HG02623 (cell line): ENCODE data around the gene C16orf86.

Source experiments
- ATAC-seq: cut with Tn5 transposase; IDR thresholded peaks from one replicate; pipeline ENCODE4 v1.9.1; 2021; ENCODE audit warnings: moderate library complexity; ENCODE audit not compliant: unreplicated experiment

Gene C16orf86

DNA sequence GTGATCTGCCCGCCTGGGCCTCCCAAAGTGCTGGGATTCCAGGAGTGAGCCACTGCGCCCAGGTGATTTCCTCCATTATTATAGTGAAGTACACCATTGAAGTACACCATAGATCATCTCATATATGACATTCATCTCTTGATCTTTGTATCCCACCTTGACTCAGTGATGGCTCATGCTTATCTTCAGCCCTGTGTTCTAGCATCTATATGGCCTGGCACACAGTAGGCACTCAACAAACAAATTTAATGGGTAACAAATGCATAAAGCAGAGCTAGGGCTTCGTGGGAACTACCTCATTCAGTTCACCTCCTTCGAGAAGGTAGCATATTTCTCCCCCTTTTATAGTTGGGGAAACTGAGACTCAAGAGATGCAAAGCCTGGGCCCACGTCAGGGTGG lies 1.0 kb upstream of the C16orf86 start:
- no peak for ATAC-seq

DNA sequence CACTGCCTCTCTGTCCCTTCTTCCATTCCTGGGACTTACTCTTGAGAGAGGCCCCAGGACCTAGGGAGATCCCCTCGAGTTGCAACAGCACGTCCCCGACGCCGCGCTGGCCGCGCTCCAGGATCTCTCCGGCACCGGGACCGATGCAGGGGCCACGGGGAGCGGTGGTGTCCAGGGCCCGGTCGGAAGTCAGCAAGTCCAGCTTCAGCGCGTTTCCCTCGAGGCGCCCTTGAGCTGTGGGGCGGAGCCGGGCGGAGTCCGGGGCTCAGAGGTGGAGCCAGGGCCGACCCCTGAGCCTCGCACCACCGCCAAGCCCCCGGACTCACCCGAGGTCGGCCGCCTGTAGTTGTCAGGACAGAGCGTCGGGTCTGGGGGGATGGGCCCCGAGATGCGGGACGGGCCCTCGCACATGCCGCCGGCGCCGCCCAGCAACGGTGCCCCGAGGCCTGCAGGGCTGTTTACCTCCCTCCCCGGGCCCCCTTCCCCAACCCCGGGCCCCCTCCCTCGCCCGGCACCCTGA lies 522 bp upstream of the C16orf86 start:
- no peak for ATAC-seq

DNA sequence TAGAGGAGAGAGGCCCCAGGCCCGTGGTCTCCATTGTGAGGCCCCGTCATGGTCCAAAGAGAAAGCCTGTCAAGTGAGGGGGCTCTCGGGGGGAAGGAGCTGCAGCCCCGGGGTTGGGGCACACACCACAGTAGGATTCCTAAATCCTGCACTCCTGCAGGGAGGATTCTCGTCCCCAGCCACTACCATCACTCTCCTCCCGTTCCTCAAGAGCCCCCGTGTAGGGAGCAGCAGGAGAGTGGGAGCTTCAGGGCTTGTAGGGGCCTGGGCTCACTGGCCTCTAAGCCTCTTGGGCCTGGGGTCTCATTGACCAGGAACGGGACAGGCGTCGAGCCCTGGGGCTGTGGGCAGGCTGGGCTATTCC lies 821 bp downstream of the C16orf86 start:
- ATAC-seq, result no peak

DNA sequence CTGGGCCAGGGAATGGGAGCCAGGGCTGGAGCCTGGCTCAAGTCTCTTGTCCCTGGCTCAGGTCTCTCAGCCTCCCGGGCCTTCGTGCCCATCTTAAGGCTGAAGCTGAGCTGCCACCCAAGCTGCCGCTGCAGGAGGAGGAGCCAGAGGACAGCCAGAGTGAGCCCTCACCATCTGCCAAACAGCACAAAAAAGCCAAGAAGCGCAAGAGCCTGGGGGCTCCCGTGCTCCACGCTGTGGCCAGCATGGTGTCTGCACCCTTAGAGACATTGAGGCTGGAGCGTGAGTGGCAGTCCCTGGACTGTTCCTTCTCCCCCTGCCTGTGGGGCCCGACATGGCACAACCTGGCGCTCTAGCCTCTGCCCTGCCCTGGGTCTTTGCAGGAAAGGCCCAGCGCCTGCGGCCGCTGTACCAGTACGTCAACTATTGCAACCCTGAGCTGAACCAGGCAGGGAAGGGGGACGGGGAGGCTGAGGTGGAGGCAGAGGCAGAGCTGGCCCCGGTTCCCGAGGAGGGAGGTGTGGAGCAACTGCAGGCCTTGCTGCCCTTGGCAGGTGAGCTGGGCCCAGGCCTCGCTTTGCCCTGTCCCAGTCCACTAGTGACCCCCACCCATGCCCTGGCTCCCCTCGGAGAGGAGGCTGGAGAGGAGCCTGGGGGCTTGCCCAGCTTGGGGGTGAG lies 1.3 kb downstream of the C16orf86 start:
- peak; percentile 56 for ATAC-seq

DNA sequence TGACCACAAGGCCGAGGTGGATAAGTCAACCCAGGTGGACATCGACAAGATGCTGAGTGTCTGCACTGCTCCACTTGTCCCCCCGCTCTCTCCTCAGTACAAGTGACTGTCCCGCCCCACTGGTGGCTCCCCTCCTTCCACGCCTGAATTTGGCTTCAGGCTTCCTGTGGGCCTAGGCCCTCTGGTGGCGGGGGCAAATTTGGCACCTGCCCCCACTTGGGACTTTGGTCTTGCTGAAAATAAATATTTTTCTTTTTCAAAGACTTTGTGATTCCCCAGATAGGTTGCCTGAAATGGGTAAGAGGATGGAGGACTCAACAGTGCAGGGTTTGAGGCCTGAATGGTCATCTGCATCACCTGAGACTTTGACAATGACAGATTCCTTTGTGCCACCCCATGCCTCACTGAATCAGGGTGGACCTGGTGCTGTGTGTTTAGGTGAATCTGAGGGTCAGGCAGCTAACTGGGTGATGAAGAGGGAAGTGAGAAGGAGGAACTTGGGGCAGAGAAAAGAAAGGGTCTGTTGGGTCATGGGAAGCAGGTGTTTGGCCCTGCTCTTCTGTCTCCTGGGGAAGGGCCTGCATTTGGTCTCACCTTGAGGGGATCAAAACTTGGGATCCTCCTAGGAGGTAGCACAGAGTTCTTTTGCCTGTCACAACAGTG lies 2.0 kb downstream of the C16orf86 start:
- ATAC-seq, result no peak

DNA sequence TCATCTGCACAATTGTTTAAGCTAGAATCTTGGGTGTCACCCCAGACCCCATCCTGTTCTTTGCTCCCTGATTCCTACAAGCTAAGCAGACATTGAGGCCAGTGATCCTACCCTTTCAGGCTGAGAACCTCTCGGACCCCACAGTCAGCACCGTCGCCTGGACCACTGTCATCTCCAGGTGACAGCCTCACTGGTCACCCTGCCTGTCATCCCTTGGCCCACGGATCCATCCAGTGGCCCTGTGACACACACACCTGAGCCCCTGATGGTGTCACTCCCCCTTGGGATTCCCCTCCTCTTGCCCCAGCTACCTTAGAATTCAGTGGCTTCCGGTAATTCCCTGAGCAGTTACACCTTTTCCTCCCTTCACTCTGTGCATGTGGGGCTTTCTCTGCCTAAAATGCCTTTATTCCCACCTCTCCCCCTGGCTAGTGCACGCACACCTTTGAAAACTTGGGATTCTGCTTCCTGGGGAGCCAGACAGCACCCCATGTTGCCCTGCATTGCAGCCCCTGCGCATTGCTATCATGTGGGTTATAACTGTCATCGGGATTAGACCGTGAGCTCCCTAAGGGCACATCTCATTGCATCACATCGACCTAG lies 3.0 kb downstream of the C16orf86 start:
- no peak for ATAC-seq

DNA sequence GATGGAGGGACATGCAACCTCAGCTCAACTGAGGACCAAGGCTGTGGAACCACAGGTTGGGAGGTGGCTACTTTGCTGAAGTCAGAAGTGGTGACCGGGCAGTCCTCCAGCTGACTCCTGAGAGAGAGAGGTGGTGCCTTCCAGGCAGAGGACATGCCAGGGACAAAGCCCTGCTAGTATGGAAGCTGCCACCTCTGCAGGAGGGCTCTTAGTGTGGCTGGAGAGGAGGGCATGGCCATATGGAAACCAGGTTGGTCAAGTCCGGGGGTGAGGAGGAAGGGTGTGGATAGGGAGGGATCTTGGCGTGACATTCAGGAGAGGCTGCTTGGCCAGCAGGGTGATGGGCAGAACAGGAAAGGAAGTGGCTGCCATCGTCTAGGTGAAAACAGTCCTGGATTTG lies 5.7 kb downstream of the C16orf86 start:
- ATAC-seq, result no peak

DNA sequence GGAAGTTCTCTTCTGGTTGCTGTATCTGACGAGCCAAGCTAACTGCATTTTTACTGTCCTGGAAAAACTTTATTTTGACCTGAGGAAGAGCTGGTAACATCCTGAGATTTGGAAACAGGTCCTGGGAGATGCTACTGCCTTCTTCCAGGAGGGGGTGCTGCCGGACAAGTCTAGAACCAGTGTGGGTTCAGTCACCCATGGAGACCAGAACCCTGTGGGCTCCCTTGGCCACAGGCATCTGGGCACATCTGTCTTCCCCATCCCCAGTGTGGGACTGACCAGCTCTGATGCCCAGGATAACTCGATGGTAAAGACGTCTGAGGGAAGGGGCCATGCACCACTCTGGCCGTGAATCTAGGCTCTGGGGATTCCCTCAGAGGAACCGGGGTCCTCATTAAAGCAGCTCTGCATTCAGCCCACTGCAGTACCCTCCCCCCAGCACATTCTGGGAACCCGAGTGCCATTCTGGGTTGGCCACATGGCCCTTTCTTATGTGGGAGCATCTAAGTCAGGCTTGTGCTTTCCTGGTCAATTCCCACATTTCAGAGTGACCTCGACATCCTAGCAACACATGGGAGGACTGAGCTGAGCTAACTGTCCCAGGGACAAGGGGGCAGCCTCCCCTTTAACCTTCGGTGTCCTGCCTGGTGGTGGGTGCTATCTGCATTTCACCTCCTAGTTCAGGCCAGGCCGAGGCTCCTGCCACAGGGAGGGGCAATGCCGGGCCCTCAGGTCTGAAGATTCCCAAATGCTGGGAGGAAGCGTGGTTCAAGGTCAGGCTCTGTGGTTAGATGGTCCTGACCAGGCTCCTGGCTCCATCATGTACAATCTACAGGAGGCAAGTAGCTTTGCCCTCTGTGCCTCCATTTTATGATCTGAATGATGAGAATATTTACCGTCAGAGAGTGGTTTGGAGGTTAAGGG lies 6.4 kb downstream of the C16orf86 start:
- ATAC-seq, result no peak

DNA sequence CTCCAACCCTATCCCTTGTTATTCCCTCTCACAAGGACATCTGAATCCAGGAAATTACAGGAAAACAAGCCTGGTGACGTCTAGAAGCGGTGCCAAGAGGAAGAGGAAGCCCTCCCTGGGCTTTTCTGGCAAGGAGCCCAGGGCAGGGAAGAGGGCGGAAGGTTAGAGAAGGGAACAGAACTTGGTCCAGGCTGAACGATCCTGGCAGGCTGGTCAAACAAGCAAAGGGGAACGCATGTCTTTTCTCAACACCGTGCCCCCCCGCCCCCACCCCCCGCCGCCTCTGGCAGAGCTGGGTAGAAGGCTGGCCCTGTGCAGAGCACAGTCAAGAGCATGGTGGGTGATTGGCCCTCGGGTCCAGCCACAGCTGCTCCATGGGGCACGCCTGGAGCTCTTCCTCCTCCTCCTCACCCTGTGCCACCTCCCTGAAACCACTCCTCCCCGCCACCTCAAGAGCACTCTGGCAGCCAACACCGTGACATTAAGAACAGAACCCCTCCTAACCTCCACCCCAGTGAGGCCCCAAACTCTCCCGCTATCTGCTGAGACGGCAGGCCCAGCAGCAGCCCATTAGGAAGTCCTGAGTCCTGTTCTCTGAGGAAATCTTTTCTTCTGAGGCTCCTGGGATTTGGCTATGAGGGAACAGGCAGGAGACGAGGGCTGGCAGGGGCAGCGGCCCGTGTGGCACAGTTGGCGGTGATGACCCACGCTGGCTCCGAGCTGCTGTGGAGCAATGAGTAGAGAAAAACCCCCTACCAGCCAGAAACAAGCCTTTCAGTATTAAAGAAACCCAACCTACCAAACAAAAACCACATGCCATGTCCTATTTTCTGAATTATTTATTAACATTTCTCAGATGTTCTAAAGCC lies 7.3 kb downstream of the C16orf86 start:
- no peak for ATAC-seq

DNA sequence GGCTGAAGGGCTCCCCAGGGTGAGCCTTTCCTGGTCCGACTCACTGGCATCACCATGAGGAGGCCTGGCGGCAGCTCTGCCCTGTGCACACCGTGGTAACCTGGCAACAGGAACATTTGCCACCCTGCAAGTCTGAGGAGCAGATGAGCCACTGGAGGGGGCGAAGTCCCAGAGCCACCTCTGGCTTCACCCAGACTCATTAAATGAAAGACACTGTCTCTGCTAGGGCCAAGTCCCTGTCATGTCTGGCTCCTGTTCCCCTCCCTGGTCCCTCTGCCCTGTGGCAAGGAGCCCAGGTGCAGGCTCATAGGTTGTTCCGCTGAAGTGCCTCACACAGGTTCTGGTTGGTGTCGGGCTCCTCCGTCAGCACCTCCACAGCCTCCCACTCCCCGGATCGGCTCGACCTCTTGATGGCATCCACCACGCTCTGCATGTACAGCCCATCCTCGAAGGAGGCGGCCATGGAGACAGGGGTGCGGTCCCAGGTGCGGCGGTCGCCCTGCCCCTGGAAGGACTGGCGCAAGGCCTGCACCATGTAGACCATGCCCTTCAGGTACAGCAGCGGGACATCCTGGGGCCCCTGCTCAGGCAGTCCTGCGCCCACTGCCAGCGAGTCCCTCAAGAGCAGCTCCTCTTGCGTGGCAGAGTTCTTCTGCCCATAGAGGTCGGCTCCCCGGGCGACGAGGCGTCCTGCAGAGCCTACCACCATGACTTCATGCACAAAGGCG lies 8.4 kb downstream of the C16orf86 start:
- no peak for ATAC-seq

DNA sequence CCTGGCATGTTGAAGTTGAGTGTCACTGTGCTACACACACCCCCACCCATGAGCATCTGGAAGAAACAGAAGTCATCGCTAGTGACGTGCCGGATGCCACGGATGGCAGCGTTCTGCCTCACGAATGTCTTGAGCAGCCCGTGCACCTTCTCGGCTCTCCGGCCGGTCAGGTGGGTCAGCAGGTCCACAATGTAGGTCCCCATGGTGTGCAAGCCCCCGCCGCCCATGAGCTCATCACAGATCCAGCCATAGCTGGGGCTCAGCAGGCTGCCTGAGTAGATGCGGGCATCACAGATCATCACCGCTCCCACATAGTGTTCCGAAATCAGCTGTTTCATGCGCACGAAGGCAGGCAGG lies 8.9 kb downstream of the C16orf86 start:
- no peak for ATAC-seq

DNA sequence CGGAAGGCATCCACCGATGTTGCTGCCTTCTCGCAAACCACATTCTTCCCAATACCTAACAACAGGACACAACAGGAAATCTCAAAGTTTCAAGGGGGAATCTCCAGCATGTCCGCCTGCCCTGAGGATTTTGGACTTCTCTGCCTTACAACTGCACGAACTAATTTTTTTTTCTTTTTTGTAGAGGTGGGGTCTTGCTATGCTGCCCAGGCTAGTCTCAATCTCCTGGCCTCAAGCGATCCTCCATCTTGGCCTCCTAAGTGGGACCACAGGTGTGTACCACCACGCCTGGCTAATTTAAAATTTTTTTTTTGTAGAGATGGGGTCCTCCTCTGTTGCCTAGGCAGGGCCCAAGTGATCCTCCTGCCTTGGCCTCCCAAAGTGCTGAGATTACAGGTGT lies 9.4 kb downstream of the C16orf86 start:
- no peak for ATAC-seq

DNA sequence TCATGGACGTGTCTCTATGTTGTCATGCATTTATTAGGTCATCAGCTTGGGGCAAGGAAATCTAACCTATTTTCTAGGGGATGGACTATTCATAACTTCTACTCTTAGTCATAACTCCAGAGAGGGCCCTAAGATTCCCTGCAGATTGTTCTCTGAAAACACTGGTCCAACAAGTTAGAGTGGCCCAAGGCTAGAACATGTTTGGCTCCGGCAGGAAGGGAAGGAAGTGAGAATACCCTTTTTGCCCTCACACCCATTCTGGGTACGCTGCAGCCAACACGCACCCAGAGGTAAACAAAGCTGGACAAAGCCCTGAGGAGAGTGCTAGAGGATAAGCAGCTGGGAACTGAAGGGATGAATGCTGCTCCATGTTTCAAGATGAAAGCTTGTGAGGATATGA lies 9.9 kb downstream of the C16orf86 start:
- ATAC-seq, result no peak

DNA sequence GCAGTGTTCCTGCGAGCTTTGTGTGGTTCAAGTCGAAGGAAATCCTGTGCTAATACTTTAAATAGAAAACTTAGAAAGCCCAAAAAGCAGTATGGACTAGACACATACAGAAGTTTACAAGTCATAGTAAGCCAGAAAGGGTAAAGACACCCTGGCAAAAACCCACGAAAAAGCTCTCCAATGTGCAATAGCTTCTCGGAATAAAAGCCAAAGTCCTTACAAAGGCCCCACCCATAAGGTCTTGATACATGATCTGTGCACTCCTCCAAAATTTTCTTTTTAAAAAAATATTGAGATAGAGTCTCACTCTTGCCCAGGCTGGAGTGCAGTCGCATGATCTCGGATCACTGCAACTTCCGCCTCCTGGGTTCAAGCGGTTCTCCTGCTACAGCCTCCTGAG lies 10.3 kb downstream of the C16orf86 start:
- no peak for ATAC-seq

DNA sequence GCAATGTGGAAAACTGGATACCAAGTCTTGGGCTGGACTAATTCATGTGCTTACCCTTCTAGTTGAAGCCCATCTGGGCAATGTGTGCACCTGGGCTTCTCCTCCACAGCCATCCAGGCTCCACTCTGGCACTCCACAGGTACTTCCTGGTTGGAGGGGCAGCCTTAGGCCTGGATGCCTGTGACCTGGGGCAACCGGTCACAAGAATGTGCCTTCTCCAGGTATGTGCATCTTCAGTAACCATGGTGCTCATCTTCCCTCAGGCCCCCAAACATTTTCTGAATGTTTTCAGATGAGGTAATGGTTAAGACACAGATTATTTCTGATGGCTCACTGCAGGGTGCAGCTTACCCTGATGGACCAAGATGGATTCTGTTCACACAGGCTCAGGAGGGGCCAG lies 11.1 kb downstream of the C16orf86 start:
- no peak for ATAC-seq

DNA sequence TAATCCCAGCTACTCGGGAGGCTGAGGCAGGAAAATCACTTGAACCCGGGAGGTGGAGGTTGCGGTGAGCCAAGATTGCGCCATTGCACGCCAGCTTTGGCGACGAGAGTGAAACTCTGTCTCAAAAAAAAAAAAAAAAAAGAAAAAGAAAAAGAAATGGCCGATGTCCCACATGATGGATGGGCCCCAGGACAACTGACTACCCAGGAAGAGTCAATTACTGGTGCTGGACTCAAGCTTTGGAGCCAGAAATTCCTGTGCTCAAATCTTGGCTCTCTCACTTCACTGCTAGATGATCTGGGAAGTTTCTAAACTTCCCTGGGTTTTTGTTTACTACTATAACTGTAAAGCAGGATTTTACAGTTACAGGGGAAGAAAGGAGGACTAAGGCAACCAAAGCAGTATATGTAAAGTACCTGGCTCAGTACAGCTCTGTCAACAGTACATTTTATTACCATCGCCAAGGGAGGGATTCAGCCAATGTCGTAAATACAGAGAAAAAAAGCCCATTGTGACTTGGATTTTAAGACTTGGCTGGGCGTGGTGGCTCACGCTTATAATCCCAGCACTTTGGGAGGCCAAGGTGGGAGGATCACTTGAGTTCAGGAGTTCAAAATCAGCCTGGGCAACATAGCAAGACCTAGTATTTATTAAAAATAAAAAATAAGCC lies 11.9 kb downstream of the C16orf86 start:
- ATAC-seq, result no peak

DNA sequence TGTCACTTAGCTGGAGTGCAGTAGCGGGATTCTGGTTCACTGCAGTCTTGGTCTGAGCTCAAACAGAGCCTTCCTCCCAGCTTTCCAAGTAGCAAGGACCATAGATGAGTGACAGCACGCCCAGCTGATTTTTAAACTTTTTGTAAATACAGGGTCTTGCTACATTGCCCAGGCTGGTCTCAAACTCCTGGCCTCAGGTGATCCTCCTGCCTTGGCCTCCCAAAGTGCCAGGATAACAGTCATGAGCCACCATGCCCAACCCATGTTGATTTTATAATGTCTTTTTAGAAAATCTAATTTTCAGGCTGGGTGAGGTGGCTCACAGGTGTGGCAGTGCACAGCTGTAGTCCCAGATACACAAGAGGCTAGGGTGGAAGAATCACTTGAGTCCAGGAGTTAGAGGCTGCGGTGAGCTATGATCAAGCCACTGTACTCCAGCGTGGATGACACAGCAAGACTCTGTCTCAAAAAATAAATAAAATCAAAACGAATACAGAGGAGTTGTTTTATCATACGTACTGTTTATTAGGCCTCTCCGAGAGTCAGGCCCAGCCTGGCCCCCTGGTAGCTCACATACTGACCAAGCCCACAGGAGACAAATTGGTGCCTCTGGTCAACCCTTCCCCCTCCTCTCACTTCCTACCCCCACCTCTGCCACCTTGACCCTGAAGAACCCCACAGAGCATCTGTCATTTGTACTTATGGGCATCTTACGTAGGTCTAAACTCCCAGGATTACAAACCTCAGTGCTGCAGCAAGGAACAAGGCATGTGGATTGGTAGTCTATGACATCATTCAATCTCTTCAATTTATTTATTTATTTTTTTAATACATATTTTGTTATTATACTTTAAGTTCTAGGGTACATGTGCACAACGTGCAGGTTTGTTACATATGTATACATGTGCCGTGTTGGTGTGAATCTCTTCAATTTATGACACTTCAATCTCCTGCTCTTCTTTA lies 13.6 kb downstream of the C16orf86 start:
- ATAC-seq, result no peak

DNA sequence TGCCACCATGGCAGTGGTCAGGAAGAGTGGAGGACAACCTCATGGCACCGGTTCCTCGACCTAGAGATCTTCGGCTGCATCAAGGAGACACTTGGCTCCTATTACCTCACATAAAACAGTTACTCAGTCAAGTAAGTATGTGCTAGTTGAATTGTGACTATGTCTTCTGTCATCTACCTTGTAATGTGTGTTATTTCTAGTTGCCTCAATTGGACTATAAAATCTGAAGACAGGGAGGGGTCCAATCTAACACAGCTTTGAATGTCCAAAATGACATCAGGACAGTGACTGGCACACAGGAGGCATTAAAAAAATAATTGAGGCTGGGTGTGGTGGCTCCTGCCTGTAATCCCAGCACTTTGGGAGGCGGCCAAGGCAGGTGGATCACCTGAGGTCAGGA lies 17.2 kb downstream of the C16orf86 start:
- no peak for ATAC-seq
